ENCODE measurements around the gene ZNF621. TPM values are rescaled to one million over a fixed set of nuclear protein-coding genes. Genes with fewer than 3 reads are reported as not detected.

ZNF621 gene
- total RNA-seq, 1 donor from 2014 or later: 13.3 TPM

DNA sequence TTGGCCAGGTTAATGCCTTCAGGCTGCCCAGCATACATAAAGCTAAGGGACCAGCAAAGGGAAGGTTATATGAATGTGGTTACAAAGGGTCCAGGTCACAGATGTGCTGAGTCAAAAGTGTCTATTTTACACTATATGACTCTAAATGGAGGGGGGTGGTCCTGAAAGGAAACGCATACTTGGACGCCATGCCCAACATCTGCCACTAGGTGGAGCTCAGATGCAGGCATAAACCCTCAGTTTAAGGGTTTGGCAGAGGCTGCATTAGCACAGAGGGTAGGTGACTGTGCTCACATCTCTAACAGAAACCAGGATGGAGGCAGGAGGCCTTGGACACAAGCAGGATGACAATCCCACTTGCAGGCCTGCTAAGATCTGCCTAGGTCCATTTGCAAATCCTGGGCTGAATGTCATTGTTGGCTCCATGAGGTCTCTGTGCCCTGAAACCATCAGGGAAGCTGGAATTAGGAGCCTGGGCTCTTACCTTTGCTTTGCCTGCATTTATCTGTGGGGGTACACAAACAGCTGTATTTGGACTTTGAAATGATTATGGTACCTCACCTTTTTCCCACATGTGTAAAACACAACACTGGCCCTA is 55.8 kb downstream of the ZNF621 start:
- no peak for DNase-seq (ENCODE audit: extremely low spot score in 2 of 2)
- H3K4me3 ChIP-seq: no peak overlapping the region
- H3K27ac ChIP-seq: no peak overlapping the region
- intact Hi-C loops (cut with DNase I): loop anchor here (5.0 to 10.0 kb wide), 3 partner anchors 614 to 1297 kb away; partner anchors contain the start of gene CTNNB1
- no peaks in the 10 kb centered on the region for H3K27me3 ChIP-seq
- no peaks in the 10 kb centered on the region for H3K9me3 ChIP-seq
- H3K4me1 ChIP-seq: peaks cover 12% of the 10 kb centered on the region
- TF ChIP-seq, protein P1, sequence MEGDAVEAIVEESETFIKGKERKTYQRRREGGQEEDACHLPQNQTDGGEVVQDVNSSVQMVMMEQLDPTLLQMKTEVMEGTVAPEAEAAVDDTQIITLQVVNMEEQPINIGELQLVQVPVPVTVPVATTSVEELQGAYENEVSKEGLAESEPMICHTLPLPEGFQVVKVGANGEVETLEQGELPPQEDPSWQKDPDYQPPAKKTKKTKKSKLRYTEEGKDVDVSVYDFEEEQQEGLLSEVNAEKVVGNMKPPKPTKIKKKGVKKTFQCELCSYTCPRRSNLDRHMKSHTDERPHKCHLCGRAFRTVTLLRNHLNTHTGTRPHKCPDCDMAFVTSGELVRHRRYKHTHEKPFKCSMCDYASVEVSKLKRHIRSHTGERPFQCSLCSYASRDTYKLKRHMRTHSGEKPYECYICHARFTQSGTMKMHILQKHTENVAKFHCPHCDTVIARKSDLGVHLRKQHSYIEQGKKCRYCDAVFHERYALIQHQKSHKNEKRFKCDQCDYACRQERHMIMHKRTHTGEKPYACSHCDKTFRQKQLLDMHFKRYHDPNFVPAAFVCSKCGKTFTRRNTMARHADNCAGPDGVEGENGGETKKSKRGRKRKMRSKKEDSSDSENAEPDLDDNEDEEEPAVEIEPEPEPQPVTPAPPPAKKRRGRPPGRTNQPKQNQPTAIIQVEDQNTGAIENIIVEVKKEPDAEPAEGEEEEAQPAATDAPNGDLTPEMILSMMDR (IDR thresholded peaks at IDR 0.05): peak; percentile 77 to 92 (median 87)
- no peak for TF ChIP-seq POLR2AphosphoS5 (IDR thresholded peaks at IDR 0.05; ENCODE audit: insufficient read depth in 1 of 2, low read depth in 1 of 2)
- no peaks in the 10 kb centered on the region for H3K36me3 ChIP-seq

GRCh38 chr3:40581166-40581565 is 56.4 kb downstream of the ZNF621 start:
- H3K36me3 ChIP-seq: no peaks in the 10 kb centered on the region
- peak in 1 of 2 donors; percentile 27 for DNase-seq (ENCODE audit: extremely low spot score in 2 of 2)
- TF ChIP-seq POLR2A (IDR thresholded peaks at IDR 0.05) (no peak), POLR2AphosphoS5 (IDR thresholded peaks at IDR 0.05; ENCODE audit: insufficient read depth in 1 of 2, low read depth in 1 of 2) (no peak)
- TF ChIP-seq, protein P1 (IDR thresholded peaks at IDR 0.05): no peak
- no peaks in the 10 kb centered on the region for H3K9me3 ChIP-seq
- no peak overlapping the region for H3K4me3 ChIP-seq
- intact Hi-C loops (cut with DNase I): loop anchor here (5.0 to 10.0 kb wide), 3 partner anchors 614 to 1296 kb away; partner anchors contain the start of gene CTNNB1
- H3K27me3 ChIP-seq: no peaks in the 10 kb centered on the region
- H3K27ac ChIP-seq: no peak overlapping the region
- peaks cover 12% of the 10 kb centered on the region for H3K4me1 ChIP-seq

DNA sequence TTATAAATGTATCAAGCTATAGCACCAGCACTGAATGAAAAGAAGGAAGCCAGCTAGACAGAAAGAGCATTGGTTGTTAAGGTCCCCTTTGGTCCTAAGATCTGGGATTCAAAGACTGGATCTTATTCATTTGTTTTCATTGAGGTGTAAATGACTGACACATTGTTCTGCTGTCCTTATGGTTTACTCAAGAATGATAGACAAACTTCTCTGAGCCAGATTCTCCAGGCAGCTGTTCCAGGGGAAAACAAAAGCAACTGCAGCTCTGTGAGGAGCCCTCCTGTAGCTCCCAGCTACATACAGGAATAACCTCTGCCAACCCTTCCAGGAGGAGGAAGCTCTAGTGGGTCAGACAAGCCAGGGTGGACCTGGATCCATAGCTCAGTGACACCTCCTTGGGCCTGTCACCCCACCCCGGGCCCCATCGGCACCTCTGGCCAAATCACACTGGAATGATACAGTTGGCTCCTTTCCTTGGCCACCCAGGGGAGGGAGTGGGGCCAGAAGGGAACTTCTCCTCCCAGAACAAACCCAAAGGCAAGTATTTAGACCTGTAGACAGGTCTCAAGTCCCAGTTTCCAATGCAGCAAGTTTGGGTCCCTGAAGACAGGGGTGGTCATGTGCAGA is 57.8 kb downstream of the ZNF621 start:
- peak in 1 of 2 donors; percentile 77 for DNase-seq (ENCODE audit: extremely low spot score in 2 of 2)
- no peak overlapping the region for H3K27ac ChIP-seq
- no peak overlapping the region for H3K4me3 ChIP-seq
- TF ChIP-seq, protein P1 (IDR thresholded peaks at IDR 0.05): no peak
- TF ChIP-seq POLR2AphosphoS5 (IDR thresholded peaks at IDR 0.05; ENCODE audit: insufficient read depth in 1 of 2, low read depth in 1 of 2) (no peak), POLR2A (IDR thresholded peaks at IDR 0.05) (no peak)
- no peaks in the 10 kb centered on the region for H3K36me3 ChIP-seq
- intact Hi-C loops (cut with DNase I): loop anchor here (5.0 to 10.0 kb wide), 3 partner anchors 612 to 1295 kb away; partner anchors contain the start of gene CTNNB1
- H3K27me3 ChIP-seq: no peaks in the 10 kb centered on the region
- H3K4me1 ChIP-seq: peaks cover 12% of the 10 kb centered on the region
- H3K9me3 ChIP-seq: no peaks in the 10 kb centered on the region

DNA sequence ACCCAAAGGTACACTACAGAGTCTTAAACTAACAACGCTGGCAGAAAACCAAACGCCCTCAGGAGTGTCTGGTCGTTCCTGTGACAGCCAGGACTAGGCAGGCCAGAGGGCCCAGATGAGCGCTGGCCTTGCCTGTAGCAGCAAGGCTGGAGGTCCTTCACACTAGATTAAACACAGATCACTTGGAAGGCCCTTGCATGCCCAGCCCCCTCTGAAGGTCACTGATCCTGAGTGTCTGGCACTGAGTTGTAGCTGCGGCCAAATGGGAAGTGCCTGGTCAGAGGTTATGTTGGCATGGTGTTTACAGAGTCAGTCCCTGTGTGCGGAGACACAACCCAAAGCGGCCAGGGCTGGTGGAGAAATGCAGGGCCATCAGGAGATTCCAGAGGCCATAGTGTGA is 58.9 kb downstream of the ZNF621 start:
- H3K36me3 ChIP-seq: no peaks in the 10 kb centered on the region
- intact Hi-C loops (cut with DNase I): loop anchor here (5.0 to 10.0 kb wide), 3 partner anchors 611 to 1294 kb away; partner anchors contain the start of gene CTNNB1
- H3K9me3 ChIP-seq: no peaks in the 10 kb centered on the region
- no peak overlapping the region for H3K4me3 ChIP-seq
- no peaks in the 10 kb centered on the region for H3K27me3 ChIP-seq
- no peak for TF ChIP-seq POLR2AphosphoS5 (IDR thresholded peaks at IDR 0.05; ENCODE audit: insufficient read depth in 1 of 2, low read depth in 1 of 2)
- no peak for TF ChIP-seq POLR2A (IDR thresholded peaks at IDR 0.05)
- TF ChIP-seq, protein P1 (IDR thresholded peaks at IDR 0.05): no peak
- peak in 1 of 2 donors; percentile 85 for DNase-seq (ENCODE audit: extremely low spot score in 2 of 2)
- H3K4me1 ChIP-seq: peaks cover 12% of the 10 kb centered on the region
- H3K27ac ChIP-seq: no peak overlapping the region
